ENCODE measurements around the gene RNASE1. TPM values are rescaled to one million over a fixed set of nuclear protein-coding genes. Genes with fewer than 3 reads are reported as not detected.

Gene RNASE1
- total and polyA plus RNA-seq, 2 donors (not counting 1 experiment from before 2014, with no cell fraction given), result 0.25 to 0.81 TPM

GRCh38 chr14:20790464-20791116, 12.1 kb downstream of the RNASE1 start:
- TF ChIP-seq CTCF (IDR thresholded peaks at IDR 0.05), result no peak
- TF ChIP-seq EZH2 (IDR thresholded peaks at IDR 0.05; ENCODE audit: borderline replicate concordance, insufficient read depth, low read depth, low read length, poor library complexity, severe bottlenecking), result no peak
- Histone ChIP-seq H3K4me2 (replicated peaks; ENCODE audit: low read depth, low read length, poor library complexity, severe bottlenecking) (no peak overlapping the region), H4K20me1 (ENCODE audit: control insufficient read depth, insufficient read depth, low read length, poor library complexity, severe bottlenecking) (no peaks in the 10 kb centered on the region), H3K9ac (ENCODE audit: low read length) (no peak overlapping the region), H3K27me3 (replicated peaks in 1 of 4; ENCODE audit: control extremely low read depth in 1 of 4, control insufficient read depth in 3 of 4, insufficient read depth in 4 of 4, low read length in 3 of 4) (no peaks in the 10 kb centered on the region), H3K79me2 (ENCODE audit: control insufficient read depth, insufficient read depth, low read length) (peaks cover 78% of the 10 kb centered on the region), H3K4me3 (ENCODE audit: control extremely low read depth in 1 of 5, extremely low read depth in 1 of 5, insufficient read depth in 1 of 5, low read depth in 2 of 5, low read length in 4 of 5) (no peak overlapping the region), H3K36me3 (replicated peaks in 1 of 2; ENCODE audit: control extremely low read depth in 1 of 2, control insufficient read depth in 1 of 2, extremely low read depth in 1 of 2, insufficient read depth in 2 of 2, low read length in 1 of 2) (peaks cover 0 to 7% of the 10 kb centered on the region in 2 experiments), H2AFZ (ENCODE audit: insufficient read depth, low read depth, low read length, poor library complexity, severe bottlenecking) (no peak overlapping the region), H3K4me1 (ENCODE audit: control insufficient read depth in 2 of 2, insufficient read depth in 2 of 2, low read length in 2 of 2) (peaks cover 12% of the 10 kb centered on the region in 2 donors), H3K9me3 (ENCODE audit: control extremely low read depth in 1 of 3, control insufficient read depth in 2 of 3, insufficient read depth in 1 of 3, low read length in 2 of 3) (peaks cover 0 to 10% (median 0%) of the 10 kb centered on the region in 3 donors), H3K27ac (ENCODE audit: low read length in 2 of 2) (no peak overlapping the region)
- H3K27me3 Mint-ChIP-seq, result no peaks in the 10 kb centered on the region
- peak overlapping the region; percentile 32 for H3K27ac Mint-ChIP-seq
- 86% methylated on average over 11 of the region's 13 CpGs for whole genome bisulfite sequencing (ENCODE audit: insufficient coverage)
- peaks cover 36% of the 10 kb centered on the region for H3K4me1 Mint-ChIP-seq
- H3K9me3 Mint-ChIP-seq (ENCODE audit: insufficient read depth), result no peaks in the 10 kb centered on the region
- intact Hi-C loops (cut with micrococcal nuclease), result no loop called here
- ChIA-PET POLR2A (no interaction called here), CTCF (interaction anchor here (1.3 kb wide), 1 partner anchor 92 kb away, joined by 3 read pairs; no protein-coding TSS in a partner anchor)
- ATAC-seq (ENCODE audit: low read depth), result no peak
- no peak overlapping the region for H3K4me3 Mint-ChIP-seq
- DNase-seq, result no peak

- CTCF ChIA-PET, result interaction anchor here (1.3 kb wide), 1 partner anchor 91 kb away, joined by 3 read pairs; no protein-coding TSS in a partner anchor
- Histone ChIP-seq H3K9ac (ENCODE audit: low read length) (no peak overlapping the region), H2AFZ (ENCODE audit: insufficient read depth, low read depth, low read length, poor library complexity, severe bottlenecking) (no peak overlapping the region), H4K20me1 (ENCODE audit: control insufficient read depth, insufficient read depth, low read length, poor library complexity, severe bottlenecking) (no peaks in the 10 kb centered on the region), H3K79me2 (ENCODE audit: control insufficient read depth, insufficient read depth, low read length) (peaks cover 88% of the 10 kb centered on the region), H3K4me2 (replicated peaks; ENCODE audit: low read depth, low read length, poor library complexity, severe bottlenecking) (no peak overlapping the region), H3K4me1 (ENCODE audit: control insufficient read depth in 2 of 2, insufficient read depth in 2 of 2, low read length in 2 of 2) (peaks cover 14 to 22% of the 10 kb centered on the region in 2 donors), H3K4me3 (ENCODE audit: control extremely low read depth in 1 of 5, extremely low read depth in 1 of 5, insufficient read depth in 1 of 5, low read depth in 2 of 5, low read length in 4 of 5) (no peak overlapping the region), H3K27me3 (replicated peaks in 1 of 4; ENCODE audit: control extremely low read depth in 1 of 4, control insufficient read depth in 3 of 4, insufficient read depth in 4 of 4, low read length in 3 of 4) (no peaks in the 10 kb centered on the region), H3K27ac (ENCODE audit: low read length in 2 of 2) (no peak overlapping the region), H3K9me3 (ENCODE audit: control extremely low read depth in 1 of 3, control insufficient read depth in 2 of 3, insufficient read depth in 1 of 3, low read length in 2 of 3) (peaks cover 0 to 17% (median 0%) of the 10 kb centered on the region in 3 donors), H3K36me3 (replicated peaks in 1 of 2; ENCODE audit: control extremely low read depth in 1 of 2, control insufficient read depth in 1 of 2, extremely low read depth in 1 of 2, insufficient read depth in 2 of 2, low read length in 1 of 2) (peaks cover 0 to 10% of the 10 kb centered on the region in 2 experiments)
- ATAC-seq (ENCODE audit: low read depth), result no peak
- Mint-ChIP-seq H3K4me3 (no peak overlapping the region), H3K9me3 (ENCODE audit: insufficient read depth) (no peaks in the 10 kb centered on the region), H3K27ac (no peak overlapping the region), H3K4me1 (peaks cover 43% of the 10 kb centered on the region), H3K27me3 (no peaks in the 10 kb centered on the region)
- POLR2A ChIA-PET, result interaction anchor here (0.7 kb wide), 1 partner anchor 9 kb away, joined by 3 read pairs; the partner anchor contains the start of gene RNASE6
- no CpG with 5 or more reads among the region's 3 CpGs for WGBS (ENCODE audit: insufficient coverage)
- no peak for DNase-seq
- intact Hi-C loops (cut with micrococcal nuclease), result no loop called here
- TF ChIP-seq EZH2 (IDR thresholded peaks at IDR 0.05; ENCODE audit: borderline replicate concordance, insufficient read depth, low read depth, low read length, poor library complexity, severe bottlenecking) (no peak), CTCF (IDR thresholded peaks at IDR 0.05) (no peak)
Observed at GRCh38 chr14:20789230-20789813, 13.3 kb downstream of the RNASE1 start.

All from B cell (primary cell).